Measurements from ENCODE around the gene CRELD2. TPM values are rescaled to one million over a fixed set of nuclear protein-coding genes. Genes with fewer than 3 reads are reported as not detected.

The CRELD2 gene
- total RNA-seq, 1 donor from 2014 or later = 27.4 TPM

DNA sequence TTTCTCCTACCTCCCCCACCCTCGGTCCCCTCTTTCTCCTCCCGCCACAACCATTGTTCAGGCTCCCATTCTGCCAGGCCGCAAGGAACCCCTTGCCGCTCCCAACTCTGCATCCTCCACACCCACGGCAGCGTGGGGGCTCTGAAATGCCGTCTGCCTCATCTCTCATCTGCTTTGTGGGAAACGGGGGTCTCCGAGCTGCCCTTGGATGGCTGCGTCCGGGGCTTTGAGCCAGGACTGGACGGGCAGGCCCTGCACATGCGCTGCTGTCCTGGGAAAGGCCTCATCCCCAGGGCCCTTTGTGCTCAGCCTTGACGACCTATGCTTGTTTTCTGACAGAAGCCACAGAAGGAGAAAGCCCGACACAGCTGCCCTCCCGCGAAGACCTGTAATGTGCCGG lies 8.5 kb downstream of the CRELD2 start:
- intact Hi-C loops (cut with micrococcal nuclease) = loop anchor here (10.0 kb wide), 1 partner anchor 108 kb away; no protein-coding TSS in a partner anchor
- DNase-seq = no peak
- no peak for ATAC-seq

DNA sequence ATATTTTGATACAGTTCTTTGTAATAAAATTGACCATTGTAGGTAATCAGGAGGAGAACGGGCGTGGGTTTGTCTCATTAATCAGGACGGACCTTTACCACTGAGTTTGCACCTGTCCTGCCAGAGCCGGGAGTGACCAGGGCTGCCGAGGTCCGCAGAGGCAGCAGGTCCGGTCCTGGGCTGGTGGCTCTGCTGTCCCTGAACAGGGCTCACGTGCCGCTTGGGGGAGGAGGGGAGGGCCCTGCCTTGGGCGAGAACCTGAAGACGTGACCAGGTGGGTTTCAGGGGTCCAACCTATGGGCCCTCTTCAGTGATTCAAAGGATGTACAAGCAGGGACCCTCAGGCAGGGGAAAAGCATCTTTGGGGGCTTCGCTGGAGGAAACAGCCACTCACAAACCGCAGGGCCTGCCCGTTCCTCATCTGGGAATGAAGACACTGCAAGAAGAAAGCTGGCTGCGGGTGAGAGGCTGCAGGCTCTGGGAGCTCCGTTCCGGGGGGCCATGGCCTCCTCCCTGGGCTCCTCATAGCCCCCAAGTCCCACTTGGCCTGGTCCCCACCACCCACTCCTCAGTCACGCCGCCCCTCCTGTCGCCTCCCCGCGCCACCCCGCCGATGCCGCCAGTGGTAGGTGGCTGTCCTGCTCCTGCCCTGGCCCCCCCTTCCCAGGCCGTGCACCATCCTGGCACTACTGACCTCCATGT lies 9.2 kb downstream of the CRELD2 start:
- intact Hi-C loops (cut with micrococcal nuclease) = loop anchor here (10.0 kb wide), 1 partner anchor 107 kb away; no protein-coding TSS in a partner anchor
- DNase-seq (no peak), ATAC-seq (no peak)

DNA sequence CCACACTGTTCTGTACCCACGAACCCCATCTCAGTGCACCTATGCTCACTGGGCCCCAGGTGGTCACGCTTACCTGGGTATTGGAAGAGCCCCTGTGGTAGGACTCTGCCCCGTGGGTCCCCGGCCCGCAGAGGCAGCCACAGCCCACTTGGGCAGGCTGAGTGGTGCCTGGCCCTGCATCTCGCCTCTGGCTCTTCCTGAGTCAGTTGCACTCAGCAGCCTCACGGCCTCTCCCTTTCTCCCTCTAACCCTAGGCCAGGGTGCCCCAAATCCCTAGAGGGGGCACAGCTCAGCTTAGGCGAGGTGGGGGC lies 9.7 kb downstream of the CRELD2 start:
- DNase-seq (no peak), ATAC-seq (no peak)
- intact Hi-C loops (cut with micrococcal nuclease) = loop anchor here (10.0 kb wide), 1 partner anchor 107 kb away; no protein-coding TSS in a partner anchor

DNA sequence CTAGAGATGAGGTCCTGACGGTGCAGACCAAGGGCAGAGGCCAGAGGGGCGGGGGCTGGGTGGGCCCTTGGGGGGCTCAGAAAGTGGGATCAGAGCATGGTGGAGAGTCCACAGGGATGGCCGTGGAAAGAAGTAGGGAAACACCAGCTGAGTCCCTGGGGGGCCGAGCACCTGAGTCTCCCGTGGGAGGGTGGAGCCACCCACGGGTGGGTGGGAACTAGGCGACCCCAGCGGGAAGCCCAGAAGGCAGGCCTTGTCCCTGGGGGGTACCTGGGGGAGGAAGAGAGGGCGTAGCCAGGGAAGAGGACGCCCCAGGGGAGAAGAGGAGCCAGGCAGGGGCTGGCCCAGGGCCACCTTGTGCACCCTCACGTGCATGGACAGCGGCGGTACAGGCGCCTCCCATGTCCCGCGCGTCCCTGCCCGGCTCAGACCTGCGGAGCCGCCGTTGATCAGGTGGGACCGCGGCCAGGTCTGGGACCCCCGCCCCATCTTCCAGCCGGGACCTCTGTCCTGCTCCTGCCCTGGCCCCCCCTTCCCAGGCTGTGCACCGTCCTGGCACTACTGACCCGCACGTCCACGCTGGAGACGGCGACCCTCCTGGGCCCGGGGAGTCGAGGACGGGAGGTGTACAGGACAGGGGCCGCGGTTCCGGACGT lies 10.2 kb downstream of the CRELD2 start:
- ATAC-seq (no peak), DNase-seq (peak; percentile 36)
- intact Hi-C loops (cut with micrococcal nuclease) = loop anchor here (10.0 kb wide), 1 partner anchor 106 kb away; no protein-coding TSS in a partner anchor

DNA sequence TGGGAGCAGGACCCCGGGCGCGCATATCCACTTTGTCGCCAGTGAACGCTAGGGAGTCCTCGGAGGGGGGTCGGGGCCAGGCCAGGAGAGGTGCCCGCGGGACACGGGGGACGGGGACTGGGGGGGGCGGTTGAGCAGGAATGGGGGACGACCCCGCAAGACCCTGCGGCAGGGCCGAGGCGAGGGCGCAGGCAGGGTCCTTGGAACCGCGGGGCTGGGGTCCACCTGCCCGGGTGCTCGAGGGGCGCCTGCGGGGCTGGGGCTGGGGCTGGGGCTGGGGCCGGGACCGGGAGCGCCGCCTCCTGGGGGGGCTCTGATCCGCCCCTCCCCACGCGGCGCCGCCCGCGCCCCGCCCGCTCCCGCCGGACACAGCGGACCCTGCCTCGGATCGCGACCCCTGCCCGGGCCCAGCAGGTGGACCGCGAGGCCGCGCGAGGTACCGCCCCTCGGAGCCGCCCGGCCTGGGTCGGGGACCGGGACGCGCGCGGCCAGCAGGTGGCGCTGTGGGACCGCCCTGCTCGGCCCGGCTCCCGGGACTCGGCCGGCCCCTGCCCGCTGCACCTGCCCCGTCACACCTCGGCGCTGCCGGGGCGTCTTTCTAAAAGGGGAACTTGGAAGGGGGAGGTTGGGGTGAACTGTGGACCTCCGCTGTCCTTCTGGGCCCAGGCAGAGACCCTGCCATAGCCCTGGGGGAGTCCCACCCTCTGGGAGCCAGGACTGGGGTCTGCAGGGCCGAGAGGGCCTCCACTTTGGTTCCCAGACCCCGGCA lies 11.0 kb downstream of the CRELD2 start:
- ATAC-seq = peak; percentile 50
- peak; percentile 82 for DNase-seq
- intact Hi-C loops (cut with micrococcal nuclease) = loop anchor here (10.0 kb wide), 1 partner anchor 105 kb away; no protein-coding TSS in a partner anchor

DNA sequence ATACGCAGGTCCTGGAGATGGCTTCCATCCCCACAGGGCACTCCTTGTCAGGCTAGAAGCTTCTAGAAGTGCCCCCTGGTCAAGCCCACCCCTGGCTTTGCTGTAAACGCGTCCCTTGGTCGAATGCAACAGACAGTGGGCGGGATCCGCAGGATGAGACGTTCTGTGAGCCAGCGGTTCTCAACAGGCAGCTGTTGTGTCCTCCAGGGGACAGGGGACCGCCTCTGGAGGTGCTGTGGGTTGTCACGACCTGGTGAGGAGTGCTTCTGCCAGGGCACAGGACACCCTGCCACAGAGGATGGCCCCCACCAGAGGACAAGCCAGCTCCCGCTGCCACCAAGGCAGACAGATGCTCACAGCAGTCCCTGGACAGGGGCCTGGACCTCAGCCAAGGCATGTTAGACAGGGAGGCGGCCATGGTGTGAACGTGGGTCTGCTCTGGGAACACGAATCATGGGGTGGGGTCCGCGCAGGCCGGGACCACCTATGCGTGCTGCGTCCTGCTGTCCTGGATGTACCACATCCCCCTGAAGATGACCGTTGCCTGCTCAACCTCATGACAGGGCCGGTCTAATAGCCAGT lies 11.7 kb downstream of the CRELD2 start:
- ATAC-seq = no peak
- intact Hi-C loops (cut with micrococcal nuclease) = loop anchor here (10.0 kb wide), 1 partner anchor 105 kb away; no protein-coding TSS in a partner anchor
- peak; percentile 47 for DNase-seq

DNA sequence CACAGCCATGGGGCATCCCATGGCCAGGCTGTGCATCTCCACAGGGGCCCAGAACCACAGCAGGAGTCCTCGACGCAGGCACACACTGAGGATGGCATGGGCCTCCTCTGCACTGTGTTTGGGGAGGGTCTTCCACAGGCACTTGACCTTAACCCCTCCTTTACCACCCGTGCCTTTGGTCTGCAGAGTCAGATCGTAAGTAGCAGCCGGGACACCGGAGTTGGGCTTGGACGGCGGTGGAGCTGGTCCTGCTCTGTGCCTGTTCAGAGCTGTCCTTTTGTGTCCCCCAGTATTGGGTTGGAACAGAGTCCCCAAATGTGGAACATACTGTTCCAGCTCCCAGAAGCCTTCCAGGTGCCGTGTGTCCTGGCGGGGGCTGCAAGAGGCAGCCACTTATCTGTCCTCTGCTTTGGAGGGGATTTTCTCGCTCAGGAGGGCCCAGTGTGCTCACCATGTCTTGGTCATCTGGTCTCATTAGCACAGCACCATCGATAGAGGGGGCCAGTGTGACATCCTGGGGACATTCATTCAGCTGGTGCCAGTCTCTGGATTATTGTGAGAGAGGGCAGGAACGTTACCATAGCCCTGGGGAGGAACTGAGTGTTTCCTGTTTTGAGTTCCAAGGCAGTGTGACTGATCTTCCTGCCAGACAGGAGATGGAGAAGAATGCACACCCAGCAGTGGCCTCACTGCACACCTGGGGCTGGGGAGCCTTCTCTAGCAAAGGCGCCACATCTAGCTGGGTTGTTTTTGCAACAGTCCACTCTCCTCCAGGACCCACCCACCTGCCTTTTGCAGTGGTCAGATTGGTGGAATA lies 12.4 kb downstream of the CRELD2 start:
- intact Hi-C loops (cut with micrococcal nuclease) = no loop called here
- ATAC-seq (peak; percentile 49), DNase-seq (peak; percentile 64)

DNA sequence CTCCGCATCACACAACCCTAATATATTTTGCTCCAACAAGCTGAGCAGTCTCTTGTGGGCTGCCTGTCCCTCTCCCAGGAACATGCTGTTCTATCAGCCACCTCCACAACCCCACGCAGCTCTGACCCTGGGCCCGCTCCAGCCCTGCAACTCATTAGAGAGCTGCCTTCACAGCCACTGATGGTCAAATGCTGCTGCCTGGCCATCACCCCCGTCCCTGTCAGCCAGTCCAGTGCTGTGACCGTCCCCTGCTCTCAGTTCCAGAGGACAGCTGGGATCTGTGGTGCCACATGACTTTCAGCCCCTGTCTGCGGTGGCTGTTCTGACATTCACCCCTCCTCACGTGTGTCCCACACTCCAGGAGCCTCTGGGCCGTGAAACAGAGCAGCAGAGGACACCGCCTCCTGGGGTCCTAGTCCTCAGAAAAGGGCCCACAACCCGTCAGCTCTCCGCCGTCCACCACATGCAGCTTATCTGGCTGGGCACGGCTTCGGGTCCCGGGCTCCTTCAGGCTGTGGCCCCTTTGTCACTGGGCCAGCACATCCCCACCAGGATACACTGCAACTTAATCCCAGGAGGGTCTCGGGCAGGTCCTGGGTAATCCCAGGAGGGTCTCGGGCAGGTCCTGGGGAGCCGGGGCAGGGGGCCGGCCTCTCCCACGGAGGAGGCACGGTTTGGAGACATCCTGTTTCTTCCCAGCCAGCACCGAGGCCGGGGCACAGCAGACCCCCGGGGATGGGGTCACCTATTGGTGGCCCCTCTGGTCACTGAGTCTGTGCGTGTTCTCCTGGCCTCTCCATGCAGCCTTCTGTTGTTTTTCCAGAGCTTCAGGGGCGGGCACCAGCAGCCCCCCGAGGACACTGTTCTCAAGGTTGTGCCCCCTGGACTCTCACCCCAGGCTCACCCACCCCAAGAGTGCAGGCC lies 15.1 kb downstream of the CRELD2 start:
- DNase-seq (peak; percentile 85), ATAC-seq (peak; percentile 27)
- intact Hi-C loops (cut with micrococcal nuclease) = no loop called here

DNA sequence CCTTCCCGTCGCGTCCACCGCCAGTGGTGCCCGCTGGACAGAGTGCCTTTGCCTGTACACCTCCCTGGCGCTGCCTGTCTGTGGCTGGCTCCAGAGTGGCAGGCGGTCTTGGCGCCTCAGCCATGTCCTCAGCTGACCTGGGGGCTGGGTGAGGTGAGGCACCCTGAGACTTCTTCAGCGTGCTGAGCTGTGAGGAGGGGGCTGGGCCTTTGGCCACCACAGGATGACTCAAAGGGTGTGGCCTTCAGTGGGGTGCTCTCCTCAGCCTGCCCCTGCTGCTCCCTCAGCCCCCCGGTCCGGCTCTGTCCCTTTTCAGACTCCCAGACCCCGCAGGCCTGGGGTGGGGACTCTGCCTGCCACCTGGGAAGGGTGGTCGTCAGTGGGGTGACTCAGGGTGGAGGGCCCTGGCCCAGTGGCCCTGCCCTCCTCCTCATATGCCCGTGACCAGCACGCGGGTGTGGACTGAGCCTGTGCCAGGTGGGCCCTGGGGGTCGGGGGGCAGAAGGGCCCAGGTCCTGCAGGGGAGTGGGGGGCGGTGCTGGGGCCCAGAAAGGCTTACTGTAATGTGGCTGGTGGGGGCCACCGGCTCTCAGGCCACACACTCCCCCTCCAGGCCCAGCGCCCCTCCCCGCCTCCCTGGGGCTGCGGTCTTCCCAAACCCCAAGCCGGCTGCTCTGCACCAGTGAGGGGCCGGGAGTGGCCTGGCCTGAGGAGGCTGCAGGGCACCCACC lies 15.9 kb downstream of the CRELD2 start:
- intact Hi-C loops (cut with micrococcal nuclease) = no loop called here
- ATAC-seq = peak; percentile 46

DNA sequence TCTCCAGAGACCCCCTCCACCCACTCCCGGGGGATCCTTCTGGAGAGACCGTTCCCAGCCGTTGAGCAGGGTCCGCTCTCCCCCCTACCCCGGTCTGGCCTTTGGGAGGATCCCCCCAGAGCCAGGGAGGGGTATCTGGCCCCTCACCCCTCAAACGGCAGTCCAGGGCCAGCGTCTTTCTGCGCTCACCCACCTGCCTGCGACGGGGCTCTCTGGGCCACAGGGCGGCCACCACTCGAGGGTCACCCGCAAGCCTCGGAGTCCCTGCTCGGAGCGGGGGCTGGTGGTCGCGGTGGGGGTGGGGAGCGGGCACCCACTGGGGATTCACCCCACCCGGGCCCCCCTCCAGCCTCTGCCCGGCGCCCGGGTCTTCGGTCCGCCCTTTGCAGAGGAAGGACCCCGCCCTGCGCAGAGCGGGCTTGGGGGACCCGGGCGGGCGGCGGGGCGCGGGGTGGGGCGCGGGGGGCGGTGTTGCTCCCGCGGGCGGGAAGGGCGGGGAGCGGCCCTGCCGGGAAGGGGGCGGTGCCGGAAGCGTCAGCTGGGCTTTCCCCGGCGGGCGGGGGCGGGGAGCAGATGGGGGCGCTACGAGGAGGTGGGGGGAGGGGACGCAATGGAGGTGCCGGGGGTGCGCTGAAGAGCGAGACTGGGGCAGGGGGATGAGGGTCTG lies 16.6 kb downstream of the CRELD2 start:
- ATAC-seq (peak; percentile 21), DNase-seq (peak; percentile 92)
- intact Hi-C loops (cut with micrococcal nuclease) = no loop called here

More for the DNA sequence above, 15.9 kb downstream of the CRELD2 start:
- peak; percentile 84 for DNase-seq

DNA sequence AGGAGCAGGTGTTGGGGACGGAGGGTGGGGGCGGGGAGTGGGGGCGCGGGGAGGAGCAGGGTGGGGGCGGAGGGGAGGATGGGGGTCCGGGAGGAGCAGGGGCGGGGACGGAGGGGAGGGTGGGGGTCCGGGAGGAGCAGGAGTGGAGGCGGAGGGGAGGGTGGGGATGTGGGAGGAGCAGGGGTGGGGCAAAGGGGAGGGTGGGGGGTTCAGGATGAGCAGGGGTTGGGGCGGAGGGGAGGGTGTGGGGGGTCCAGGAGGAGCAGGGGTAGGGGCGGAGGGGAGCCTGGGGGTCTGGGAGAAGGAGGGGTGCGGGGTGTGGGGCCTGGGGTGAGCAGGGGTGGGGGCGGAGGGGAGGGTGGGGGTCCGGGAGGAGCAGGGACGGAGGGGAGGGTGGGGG lies 17.1 kb downstream of the CRELD2 start:
- DNase-seq = no peak

DNA sequence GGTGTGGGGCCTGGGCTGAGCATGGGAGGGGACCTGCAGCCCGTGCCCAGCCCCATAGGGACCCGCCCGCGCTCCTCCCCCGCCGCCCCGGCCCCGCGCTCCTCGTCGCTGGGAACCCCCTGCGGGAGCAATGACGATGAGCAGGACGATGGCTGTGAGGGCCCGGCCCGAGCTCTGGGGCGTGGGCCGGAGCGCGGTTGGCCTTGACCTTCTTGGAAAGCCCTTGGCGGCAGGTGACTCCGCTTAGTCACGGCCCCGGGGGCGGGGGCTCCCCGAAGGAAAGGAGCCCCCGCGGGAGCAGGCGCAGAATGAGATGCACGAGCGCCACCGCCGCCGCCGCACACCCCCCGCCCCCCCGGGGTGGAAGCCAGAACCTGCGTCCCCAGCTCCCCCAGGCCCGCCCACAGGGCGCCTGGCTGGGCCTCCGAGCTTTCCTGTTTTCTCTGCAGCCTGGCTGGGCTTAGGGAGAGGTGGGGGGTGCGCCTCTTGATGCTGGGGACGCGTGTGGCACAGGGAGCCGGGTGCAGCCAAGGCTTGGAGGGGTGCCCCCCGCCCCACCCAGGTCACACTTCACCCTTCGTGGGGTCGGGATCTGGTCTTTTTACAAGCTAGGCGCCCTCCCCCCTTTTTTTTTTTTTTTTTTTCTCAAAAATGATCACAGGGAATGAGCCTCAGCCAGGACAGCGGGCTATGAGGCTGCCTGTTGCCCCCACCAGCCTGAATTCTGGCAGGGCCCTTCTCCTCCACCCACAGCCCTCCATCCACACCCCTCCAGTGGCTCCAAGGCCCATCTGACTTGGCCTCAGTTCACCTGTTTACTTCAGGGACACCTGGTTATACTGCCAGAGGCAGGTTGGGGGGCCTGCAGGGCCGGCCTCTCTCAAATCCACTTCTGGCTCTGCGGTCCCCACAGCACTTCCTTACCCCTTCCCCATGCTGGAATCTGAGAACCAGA lies 17.9 kb downstream of the CRELD2 start:
- DNase-seq (peak; percentile 95), ATAC-seq (peak; percentile 64)
- intact Hi-C loops (cut with micrococcal nuclease) = no loop called here

More for the DNA sequence above, 17.1 kb downstream of the CRELD2 start:
- intact Hi-C loops (cut with micrococcal nuclease) = no loop called here
- no peak for ATAC-seq

DNA sequence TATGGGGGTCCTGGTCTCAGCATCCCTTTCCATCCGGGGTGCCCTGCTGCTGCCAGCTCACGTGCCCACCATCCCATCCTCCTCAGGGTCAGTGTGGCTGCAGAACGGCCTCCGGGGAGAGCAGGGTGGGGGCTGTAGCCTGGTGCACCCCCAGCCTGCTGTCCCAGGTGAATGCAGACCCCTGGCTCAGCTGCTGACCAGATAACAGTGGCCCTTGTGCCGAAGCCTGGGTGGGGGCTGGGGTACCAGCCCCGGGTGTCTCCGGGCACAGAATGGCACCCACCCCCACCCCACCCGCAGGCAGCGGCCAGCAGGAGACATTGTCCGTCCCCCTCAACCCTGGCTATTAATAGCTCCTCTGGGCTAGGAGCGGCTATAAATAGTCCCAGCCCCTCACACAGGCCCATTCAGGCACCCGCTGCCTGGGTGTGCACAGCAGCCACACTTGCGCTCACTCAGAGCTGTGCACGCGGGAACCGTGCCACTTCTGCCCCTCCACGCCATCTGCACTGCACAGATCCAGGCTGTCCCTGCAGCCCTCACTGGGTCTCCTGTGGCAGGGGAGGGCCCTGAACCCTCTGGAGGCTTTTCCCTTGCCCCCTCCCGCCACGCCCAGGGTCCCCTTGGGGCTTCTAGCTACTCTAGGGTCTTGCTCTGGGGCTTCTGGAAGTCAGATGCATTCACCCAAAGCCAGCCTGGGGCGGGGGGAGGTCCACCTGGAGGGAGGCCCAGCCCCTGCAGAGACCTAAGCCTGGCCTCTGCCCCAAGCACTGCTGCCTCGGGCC lies 18.7 kb downstream of the CRELD2 start:
- ATAC-seq (peak; percentile 52), DNase-seq (peak; percentile 75)
- intact Hi-C loops (cut with micrococcal nuclease) = no loop called here

DNA sequence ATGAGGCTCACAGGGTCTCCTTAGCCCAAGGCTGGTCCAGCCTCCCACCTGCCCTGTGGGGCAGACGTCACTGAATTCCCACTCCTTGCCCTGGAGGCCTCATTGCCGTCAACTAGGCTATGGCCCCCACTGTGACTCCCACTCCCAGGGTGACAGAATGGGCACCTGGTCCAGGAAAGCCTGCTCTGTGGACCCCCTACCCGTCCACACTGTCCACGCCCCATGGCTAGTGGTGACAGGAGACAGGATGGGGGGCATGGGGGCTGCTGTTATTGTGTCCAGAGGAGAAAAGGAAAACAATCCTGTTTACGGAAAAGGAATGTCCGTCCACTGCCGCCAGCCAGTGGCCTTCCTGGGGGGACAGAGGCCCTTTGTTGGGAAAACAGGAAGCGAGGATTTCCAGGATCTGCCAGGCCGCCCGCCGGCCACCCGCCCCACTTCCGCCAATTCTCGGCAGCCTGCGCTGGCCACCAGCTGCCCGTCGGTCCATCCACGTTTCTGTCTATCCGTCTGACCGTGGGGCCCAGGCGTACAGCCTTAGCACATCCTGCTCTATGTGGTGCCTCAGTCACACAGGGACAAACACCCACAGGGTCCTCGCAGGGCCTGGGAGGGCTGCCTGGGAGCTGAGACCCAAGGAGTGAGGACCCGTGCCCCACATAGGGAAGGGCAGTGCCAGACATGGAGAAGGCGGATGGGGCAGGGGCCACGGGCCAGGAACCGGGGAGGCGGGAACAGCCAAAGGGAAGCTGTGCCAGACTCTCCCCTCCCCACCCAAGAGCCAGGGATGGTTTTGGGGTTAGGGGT lies 19.5 kb downstream of the CRELD2 start:
- peak; percentile 61 for DNase-seq
- ATAC-seq = no peak

More for the DNA sequence above, 19.5 kb downstream of the CRELD2 start:
- intact Hi-C loops (cut with micrococcal nuclease) = no loop called here
